GM21717 (cell line): ENCODE results near the gene FCN1.
"Not testable (repeated sequence)": the region's sequence is repeated elsewhere in the genome, so short reads cannot be mapped to it uniquely, and the experiment has no call there.

Experiments
- ATAC-seq: cut with Tn5 transposase; IDR thresholded peaks from one replicate; pipeline ENCODE4 v1.9.1; 2021; ENCODE audit warnings: mild to moderate bottlenecking, moderate library complexity; ENCODE audit not compliant: unreplicated experiment

Gene FCN1

GRCh38 chr9:134917431-134918373 is at the start of gene FCN1:
TSS of gene FCN1 (minus strand) at chr9:134917912. CDS start at chr9:134917871, 41 bp downstream.
- no peak for ATAC-seq

- no peak for ATAC-seq
These were observed 49.2 kb upstream of the FCN1 start for GRCh38 chr9:134966697-134967546.

GRCh38 chr9:134966270-134966669 is 48.6 kb upstream of the FCN1 start:
- ATAC-seq = no peak

- no peak for ATAC-seq
These were observed 48.1 kb upstream of the FCN1 start for GRCh38 chr9:134965851-134966250.

- no peak for ATAC-seq
These were observed 47.7 kb upstream of the FCN1 start for GRCh38 chr9:134965411-134965810.

GRCh38 chr9:134964271-134965055 is 46.8 kb upstream of the FCN1 start:
- ATAC-seq = no peak

- ATAC-seq = no peak
These were observed 45.8 kb upstream of the FCN1 start for GRCh38 chr9:134963546-134963945.

GRCh38 chr9:134962973-134963364 is 45.3 kb upstream of the FCN1 start:
- ATAC-seq = no peak

- ATAC-seq = no peak
These were observed 44.6 kb upstream of the FCN1 start for GRCh38 chr9:134962065-134962972.

- no peak for ATAC-seq
These were observed 43.8 kb upstream of the FCN1 start for GRCh38 chr9:134961331-134962064.

- ATAC-seq = no peak
These were observed 43.0 kb upstream of the FCN1 start for GRCh38 chr9:134960701-134961181.

GRCh38 chr9:134959971-134960310 is 42.2 kb upstream of the FCN1 start:
- no peak for ATAC-seq

- ATAC-seq = no peak
These were observed 41.6 kb upstream of the FCN1 start for GRCh38 chr9:134959126-134959970.

- ATAC-seq = no peak
These were observed 40.2 kb upstream of the FCN1 start for GRCh38 chr9:134957945-134958227.

- no peak for ATAC-seq
These were observed 39.6 kb upstream of the FCN1 start for GRCh38 chr9:134957165-134957944.

- not testable (repeated sequence) for ATAC-seq
These were observed 38.7 kb upstream of the FCN1 start for GRCh38 chr9:134956387-134956786.

- no peak for ATAC-seq
These were observed 38.1 kb upstream of the FCN1 start for GRCh38 chr9:134955801-134956200.

- ATAC-seq = no peak
These were observed 37.4 kb upstream of the FCN1 start for GRCh38 chr9:134955156-134955555.
